Ectodermal cell (in vitro differentiated cells): ENCODE results near the gene PDCD1.

Experiments used
- H3K27ac ChIP-seq: 2 replicates; pipeline ENCODE4 v1.7.0; 2013; ENCODE audit warnings: mild to moderate bottlenecking, low read depth, low read length; ENCODE audit not compliant: insufficient read depth, poor library complexity, severe bottlenecking
- H3K27me3 ChIP-seq: 2 replicates; pipeline ENCODE4 v1.7.0; 2013; ENCODE audit warnings: mild to moderate bottlenecking, low read length; ENCODE audit not compliant: insufficient read depth, control insufficient read depth, poor library complexity, severe bottlenecking
- H3K36me3 ChIP-seq: one replicate; pipeline ENCODE4 v1.7.0; 2013; ENCODE audit warnings: low read length; ENCODE audit not compliant: control insufficient read depth, insufficient read depth
- H3K4me1 ChIP-seq: one replicate; pipeline ENCODE4 v1.7.0; 2013; ENCODE audit warnings: low read length; ENCODE audit not compliant: control insufficient read depth, insufficient read depth
- H3K4me3 ChIP-seq: 2 replicates; pipeline ENCODE4 v1.7.0; 2013; ENCODE audit warnings: low read depth, low read length, control low read depth; ENCODE audit not compliant: insufficient read depth
- H3K9me3 ChIP-seq: 2 replicates; pipeline ENCODE4 v1.7.0; 2013; ENCODE audit warnings: mild to moderate bottlenecking, low read length, moderate library complexity; ENCODE audit not compliant: control insufficient read depth
- WGBS, 2 experiments: methylation state at CpG; one replicate each; pipeline ENCODE4 v1.1.7; 2013; ENCODE audit warnings: missing lambda C conversion rate in 2 of 2; 5-methylcytosine and 5-hydroxymethylcytosine counted together

The PDCD1 gene

DNA sequence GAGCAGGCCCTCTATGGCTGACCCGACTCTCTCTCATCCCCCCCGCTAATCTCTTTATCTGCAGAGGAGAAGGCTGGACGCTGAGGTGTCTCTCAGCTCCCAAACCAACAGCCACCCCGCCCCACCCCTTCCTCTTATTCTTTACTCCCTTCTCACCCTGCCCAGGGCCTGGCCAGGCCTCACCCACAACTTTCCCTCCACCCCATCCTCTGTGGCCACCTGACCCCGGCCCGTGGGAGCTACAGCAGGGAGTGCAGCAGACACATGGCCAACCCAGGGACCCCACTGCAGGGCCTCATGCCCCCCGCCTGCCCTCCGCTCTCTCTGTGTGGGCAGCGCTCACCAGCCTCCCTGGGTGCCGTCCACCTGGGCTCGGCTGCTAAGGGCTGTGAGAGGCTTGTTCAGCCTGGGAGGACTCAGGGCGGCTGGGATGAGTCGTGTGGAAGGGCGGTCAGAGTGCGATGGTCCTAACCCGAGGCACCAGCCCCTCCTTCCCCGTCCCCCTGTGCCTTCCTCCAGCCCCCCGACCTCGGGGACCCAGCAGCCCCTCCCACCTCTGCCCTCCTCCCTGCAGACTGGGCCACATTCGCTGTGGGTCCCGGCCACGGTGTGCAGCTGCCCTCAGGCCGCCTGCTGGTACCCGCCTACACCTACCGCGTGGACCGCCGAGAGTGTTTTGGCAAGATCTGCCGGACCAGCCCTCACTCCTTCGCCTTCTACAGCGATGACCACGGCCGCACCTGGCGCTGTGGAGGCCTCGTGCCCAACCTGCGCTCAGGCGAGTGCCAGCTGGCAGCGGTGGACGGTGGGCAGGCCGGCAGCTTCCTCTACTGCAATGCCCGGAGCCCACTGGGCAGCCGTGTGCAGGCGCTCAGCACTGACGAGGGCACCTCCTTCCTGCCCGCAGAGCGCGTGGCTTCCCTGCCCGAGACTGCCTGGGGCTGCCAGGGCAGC, 42.9 kb downstream of the PDCD1 start:
- Histone ChIP-seq H3K36me3 (no peaks in the 10 kb centered on the region), H3K4me1 (peaks cover 10% of the 10 kb centered on the region), H3K27ac (no peak overlapping the region), H3K4me3 (no peak overlapping the region), H3K27me3 (no peaks in the 10 kb centered on the region), H3K9me3 (no peaks in the 10 kb centered on the region)
- 89 to 90% methylated on average over 48 of the region's 48 CpGs for WGBS, 2 experiments

DNA sequence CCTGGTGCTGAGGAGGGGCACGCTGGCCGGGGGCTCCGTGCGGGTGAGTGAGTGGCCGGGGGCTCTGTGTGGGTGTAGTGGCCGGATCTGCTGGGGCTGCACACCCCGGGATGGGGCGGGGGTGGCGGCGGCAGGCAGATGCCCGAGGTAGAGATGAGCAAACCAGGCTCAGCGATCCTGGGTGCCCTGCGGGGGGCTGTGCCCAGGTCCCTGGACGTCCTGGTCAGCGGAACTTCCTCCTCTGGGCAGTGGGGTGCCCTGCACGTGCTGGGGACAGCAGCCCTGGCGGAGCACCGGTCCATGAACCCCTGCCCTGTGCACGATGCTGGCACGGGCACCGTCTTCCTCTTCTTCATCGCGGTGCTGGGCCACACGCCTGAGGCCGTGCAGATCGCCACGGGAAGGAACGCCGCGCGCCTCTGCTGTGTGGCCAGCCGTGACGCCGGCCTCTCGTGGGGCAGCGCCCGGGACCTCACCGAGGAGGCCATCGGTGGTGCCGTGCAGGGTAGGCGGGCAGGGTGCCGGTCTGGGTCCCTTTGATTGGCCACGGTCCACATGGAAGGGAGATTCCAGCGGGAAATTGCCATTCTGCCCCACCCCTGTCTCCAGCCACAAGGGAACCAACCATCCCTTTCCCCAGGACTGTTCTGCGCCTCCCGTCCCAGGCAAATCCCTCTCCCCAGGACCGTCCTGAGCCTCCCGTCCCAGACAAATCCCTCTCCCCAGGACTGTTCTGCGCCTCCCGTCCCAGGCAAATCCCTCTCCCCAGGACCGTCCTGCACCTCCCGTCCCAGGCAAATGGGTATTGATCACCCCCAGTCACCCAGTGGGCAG, 43.8 kb downstream of the PDCD1 start:
- Histone ChIP-seq H3K9me3 (no peaks in the 10 kb centered on the region), H3K36me3 (no peaks in the 10 kb centered on the region), H3K27ac (no peak overlapping the region), H3K27me3 (no peaks in the 10 kb centered on the region), H3K4me3 (no peak overlapping the region), H3K4me1 (peaks cover 19% of the 10 kb centered on the region)
- 89 to 90% methylated on average over 52 of the region's 52 CpGs for WGBS, 2 experiments

DNA sequence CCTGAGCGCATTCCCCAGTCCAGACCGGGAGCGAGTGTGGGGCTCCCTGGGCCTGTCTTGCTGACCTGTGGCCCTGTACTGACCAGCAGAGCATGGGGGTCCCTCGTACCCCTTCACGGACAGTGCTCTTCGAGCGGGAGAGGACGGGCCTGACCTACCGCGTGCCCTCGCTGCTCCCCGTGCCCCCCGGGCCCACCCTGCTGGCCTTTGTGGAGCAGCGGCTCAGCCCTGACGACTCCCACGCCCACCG, 44.4 kb downstream of the PDCD1 start:
- H3K27me3 ChIP-seq = no peaks in the 10 kb centered on the region
- H3K27ac ChIP-seq = no peak overlapping the region
- no peaks in the 10 kb centered on the region for H3K9me3 ChIP-seq
- WGBS, 2 experiments = 93 to 94% methylated on average over 17 of the region's 17 CpGs
- H3K4me3 ChIP-seq = no peak overlapping the region
- no peaks in the 10 kb centered on the region for H3K36me3 ChIP-seq
- H3K4me1 ChIP-seq = peaks cover 23% of the 10 kb centered on the region

DNA sequence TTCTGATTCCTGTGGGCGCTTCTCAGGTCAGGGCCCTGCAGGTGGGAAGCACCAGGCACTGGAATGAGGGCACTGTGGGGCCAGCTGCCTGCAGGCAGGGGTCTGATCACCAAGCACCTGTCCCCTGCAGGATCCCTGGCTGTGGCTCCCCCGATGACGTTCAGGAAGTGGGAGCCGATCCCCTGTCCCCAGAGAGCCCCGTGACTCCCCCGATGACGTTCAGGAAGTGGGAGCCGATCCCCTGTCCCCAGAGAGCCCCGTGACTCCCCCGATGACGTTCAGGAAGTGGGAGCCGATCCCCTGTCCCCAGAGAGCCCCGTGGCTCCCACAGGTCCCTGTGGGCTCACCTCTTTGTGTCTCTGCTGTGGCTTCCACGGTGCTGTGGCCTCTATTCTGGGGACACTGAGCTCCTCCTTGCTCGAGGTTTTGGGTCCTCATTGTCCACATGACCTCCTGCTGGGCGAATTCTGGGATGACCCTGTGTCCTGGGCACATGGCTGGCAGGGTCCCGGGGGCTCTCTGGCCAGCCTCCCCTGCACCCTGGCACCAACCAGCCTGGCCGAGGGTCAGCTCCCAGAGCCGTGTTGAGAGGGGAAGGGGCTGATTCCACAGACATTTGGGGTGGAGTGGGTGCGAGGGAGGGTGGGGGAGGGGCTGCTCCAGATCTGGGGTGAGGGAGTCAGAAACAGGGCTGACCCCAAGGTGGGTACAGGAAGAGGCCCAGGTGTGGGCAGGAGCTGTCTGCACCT, 44.9 kb downstream of the PDCD1 start:
- Histone ChIP-seq H3K9me3 (no peaks in the 10 kb centered on the region), H3K36me3 (no peaks in the 10 kb centered on the region), H3K27me3 (no peaks in the 10 kb centered on the region), H3K4me1 (peaks cover 23% of the 10 kb centered on the region), H3K4me3 (no peak overlapping the region), H3K27ac (no peak overlapping the region)
- 86 to 88% methylated on average over 20 of the region's 20 CpGs for WGBS, 2 experiments

DNA sequence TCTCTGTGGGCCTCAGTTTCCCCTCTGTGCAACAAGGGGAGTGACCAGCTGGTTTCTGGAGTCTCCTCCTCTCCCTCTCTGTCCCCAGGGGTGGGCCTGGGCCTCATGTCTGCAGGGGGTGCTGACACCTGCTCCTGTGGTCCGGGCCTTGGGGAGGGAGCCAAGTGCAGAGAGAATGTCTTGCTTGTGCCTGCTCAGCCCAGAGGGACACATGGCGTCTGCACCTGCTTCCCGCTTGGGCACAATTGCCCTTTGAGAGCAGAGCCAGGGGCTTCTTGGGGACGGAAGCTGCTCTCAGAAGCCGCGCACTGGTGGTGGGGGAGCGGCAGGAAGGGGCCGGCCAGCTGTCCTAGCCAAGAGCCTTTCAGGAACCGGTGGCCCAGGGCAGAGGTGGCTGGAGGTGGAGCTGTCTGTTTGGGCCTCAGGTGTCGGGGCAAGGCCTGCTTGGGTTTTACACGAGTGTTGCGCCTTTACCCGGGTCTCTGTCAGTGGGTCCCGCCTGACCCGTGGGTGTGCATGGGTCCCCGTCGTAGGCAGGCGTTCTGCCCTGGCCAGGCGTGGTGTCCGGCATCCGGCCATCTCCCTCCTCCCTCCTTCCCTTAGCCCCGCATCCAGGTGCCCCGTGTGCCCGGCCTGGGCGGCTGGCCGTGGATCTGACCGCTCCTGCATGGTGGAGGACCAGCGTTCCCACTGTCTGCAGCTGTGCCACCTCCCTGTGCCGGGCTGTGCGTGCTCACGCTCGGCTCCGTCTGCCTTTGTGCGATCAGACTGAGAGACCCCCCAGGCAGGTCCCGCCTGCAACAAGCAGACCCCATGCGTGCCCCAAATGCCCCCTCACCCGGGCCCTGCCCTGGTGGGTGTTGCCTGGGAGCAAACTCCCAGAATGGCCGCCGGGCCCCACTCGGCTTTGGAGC, 45.7 kb downstream of the PDCD1 start:
- WGBS, 2 experiments = 92% methylated on average over 40 of the region's 40 CpGs

DNA sequence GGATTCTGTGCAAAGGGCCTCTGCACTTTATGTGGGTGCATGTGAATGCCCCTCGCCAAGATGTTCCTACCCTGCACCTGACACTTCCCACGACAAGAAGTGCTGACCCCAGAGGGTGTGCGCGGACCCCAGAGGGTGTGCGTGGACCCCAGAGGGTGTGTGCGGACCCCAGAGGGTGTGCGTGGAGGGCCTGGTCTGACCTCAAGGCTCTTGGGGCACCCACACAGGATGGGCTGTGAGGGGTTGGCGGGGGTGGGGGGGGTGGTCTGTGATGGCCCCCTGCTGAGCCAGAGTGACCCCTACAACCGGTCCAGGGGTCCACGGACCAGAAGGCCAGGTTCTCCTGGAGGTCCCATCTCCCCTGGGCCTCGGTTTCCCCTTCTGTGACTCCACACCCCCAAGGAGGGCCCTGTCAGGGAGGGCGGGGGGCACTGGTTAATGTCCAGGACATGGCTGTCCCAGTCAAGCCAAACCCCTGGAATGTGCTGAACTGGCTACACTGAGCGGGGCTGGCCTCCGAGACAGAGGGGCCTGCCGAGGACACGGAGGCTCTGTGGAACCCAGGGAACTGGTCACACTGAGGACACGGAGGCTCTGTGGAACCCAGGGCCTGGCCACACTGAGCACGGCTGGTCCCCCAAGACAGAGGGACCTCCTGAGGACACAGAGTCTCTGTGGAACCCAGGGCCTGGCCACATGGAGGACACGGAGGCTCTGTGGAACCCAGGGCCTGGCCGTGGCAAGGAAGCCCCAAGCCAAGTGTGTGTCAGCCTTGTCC, 46.6 kb downstream of the PDCD1 start:
- peaks cover 28% of the 10 kb centered on the region for H3K4me1 ChIP-seq
- H3K4me3 ChIP-seq = no peak overlapping the region
- H3K36me3 ChIP-seq = no peaks in the 10 kb centered on the region
- no peaks in the 10 kb centered on the region for H3K27me3 ChIP-seq
- H3K27ac ChIP-seq = no peak overlapping the region
- no peaks in the 10 kb centered on the region for H3K9me3 ChIP-seq
- WGBS, 2 experiments = 90 to 91% methylated on average over 20 of the region's 20 CpGs

More for the DNA sequence above, 45.7 kb downstream of the PDCD1 start:
- Histone ChIP-seq H3K27me3 (no peaks in the 10 kb centered on the region), H3K27ac (no peak overlapping the region), H3K9me3 (no peaks in the 10 kb centered on the region), H3K36me3 (no peaks in the 10 kb centered on the region), H3K4me1 (peaks cover 28% of the 10 kb centered on the region), H3K4me3 (no peak overlapping the region)

DNA sequence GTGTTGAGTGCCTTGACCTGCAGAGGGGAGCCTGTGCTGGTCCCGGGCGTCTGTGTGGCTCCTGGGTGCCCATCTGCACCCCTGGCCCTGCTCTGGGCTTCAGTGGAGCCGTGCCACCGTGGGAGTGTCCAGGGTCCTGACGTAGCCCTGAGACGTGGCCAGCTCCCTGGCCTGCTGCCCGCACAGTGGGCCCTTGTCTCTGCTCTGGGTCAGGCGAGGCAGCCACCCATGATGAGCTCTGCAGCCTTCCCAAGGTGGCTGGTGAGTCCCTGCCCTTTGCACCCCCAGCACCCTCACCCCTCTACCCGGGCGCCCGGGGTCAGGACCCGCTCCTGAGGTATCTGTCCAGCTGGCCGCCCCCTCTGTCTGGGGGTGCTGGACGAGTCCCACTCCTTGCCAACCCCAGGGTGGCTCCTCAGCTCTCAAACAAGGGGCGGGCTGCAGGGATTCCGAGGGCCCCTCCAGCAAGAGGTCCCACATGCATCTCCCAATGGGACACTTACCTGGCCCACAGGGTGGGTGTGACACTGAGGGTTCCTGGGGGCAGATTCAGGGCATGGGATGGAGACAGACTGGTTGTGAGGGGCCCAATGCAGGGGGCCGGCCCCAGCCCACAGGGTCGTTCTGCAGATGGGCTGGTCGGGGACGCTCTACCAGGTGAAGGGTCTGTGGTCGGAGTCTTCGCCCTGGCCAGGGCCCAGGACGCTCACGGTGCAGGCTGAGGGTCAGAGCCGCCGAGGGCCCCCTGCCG, 47.3 kb downstream of the PDCD1 start:
- H3K4me3 ChIP-seq = no peak overlapping the region
- no peaks in the 10 kb centered on the region for H3K27me3 ChIP-seq
- WGBS, 2 experiments = 93 to 94% methylated on average over 27 of the region's 27 CpGs
- H3K4me1 ChIP-seq = peaks cover 28% of the 10 kb centered on the region
- H3K36me3 ChIP-seq = no peaks in the 10 kb centered on the region
- no peaks in the 10 kb centered on the region for H3K9me3 ChIP-seq
- H3K27ac ChIP-seq = no peak overlapping the region

DNA sequence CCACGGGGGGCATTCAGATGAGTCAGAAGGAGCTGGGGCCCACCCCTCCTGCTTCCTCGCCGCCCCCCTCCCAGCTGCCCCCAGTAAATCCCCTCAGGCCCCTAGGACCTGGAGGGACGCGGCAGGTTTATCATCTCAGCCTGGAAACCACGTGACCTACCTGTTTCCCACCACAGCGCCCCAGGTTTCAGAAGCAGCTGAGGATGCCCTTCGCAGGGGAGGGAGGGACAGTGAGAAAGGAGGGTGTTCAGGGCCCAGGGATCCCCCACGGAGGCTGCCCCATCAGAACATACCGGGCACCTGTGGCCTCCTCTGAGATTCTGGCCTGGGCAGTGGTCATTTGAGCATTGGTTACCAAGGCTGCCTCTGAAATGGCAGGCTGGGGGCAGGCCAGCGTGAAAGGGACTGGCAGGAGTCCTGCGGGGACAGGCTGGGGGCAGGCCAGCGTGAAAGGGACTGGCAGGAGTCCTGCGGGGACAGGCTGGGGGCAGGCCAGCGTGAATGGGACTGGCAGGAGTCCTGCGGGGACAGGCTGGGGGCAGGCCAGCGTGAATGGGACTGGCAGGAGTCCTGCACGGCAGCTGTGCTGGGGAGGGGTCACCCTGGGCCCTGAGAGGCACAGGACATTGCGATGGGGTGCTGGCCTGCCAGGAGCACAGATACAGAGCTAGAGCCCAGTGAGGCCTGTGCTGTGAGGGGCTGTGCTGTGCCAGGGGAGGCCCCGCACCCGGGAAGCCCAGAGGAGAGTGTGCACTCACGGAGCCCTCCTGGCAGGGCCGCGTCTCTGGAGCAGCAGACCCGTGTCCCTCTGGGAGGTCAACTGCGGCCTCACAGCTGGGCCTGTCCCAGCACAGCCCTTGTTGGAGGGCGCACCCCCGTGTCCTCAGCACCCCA, 48.1 kb downstream of the PDCD1 start:
- no peak overlapping the region for H3K27ac ChIP-seq
- 71 to 75% methylated on average over 28 of the region's 28 CpGs for WGBS, 2 experiments

More for the DNA sequence above, 48.1 kb downstream of the PDCD1 start:
- H3K9me3 ChIP-seq = no peaks in the 10 kb centered on the region
- H3K27me3 ChIP-seq = no peaks in the 10 kb centered on the region
- no peak overlapping the region for H3K4me3 ChIP-seq
- peaks cover 25% of the 10 kb centered on the region for H3K4me1 ChIP-seq
- H3K36me3 ChIP-seq = no peaks in the 10 kb centered on the region
